GM18870 (cell line): ENCODE results near the gene APH1B.

ENCODE experiments used
- ATAC-seq: cut with Tn5 transposase; IDR thresholded peaks from one replicate; pipeline ENCODE4 v1.9.1; 2021; ENCODE audit warnings: moderate library complexity; ENCODE audit not compliant: unreplicated experiment

The APH1B gene

DNA sequence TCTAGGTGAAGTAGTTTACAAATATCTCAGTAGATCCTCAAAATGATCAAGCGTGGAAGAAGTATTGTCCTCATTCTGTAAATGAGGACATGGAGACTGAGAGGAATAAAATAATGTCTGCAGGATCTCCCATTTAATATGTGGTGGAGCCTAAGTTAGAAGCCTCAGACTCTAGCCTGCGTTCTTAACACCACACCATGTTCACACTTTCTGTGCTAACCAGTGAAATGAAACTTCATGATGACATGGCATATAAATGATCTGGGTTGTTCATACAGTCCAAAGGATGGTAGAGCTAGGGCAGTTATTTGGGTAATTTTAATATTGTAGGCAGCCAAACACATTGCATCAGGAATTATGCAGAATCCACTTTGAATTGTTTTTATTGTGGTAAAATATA is 25.1 kb upstream of the APH1B start:
- no peak for ATAC-seq

GRCh38 chr15:63254991-63255390 is 22.4 kb upstream of the APH1B start:
- no peak for ATAC-seq

DNA sequence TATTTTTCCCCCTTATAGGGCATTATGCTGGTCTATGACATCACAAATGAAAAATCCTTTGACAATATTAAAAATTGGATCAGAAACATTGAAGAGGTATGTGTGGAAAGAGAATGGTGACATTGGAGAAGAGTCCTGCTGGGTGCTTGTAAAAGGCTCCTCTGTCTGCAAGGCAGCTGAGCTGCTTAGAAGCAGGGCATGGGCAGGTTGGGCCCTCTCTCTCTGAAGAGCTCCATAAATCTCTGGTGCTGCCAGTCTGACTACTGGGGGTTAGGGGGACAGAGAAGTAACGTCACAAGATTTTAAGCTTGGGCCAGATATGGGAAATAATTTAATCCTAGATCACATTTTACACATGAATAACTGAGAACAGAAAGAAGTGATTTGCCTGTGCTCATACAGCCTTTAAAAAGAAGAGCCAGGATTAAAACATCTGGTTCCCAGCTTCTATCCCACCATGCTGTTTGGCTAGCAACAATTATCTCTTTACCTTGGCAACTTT is 21.9 kb upstream of the APH1B start:
- ATAC-seq, result no peak

GRCh38 chr15:63256433-63257274 is 20.8 kb upstream of the APH1B start:
- no peak for ATAC-seq

GRCh38 chr15:63258658-63259057 is 18.7 kb upstream of the APH1B start:
- no peak for ATAC-seq

DNA sequence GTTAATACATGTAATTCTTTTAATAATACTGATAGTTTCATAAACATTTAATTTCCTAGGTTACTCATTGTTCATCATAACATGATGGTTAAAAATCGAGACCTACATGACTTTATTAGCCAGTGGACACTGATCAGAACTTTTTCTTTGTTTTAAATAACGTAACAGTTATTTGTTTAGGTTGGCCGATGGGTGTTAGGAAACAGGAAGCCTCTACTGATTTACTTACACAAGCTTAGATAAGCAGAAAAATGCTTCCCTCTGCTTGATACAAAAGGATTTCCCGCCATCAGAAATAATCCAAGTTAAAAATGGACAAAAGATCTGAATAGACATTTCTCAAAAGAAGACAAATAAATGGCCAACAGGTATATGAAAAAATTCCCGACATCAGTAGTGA is 16.6 kb upstream of the APH1B start:
- ATAC-seq, result no peak

DNA sequence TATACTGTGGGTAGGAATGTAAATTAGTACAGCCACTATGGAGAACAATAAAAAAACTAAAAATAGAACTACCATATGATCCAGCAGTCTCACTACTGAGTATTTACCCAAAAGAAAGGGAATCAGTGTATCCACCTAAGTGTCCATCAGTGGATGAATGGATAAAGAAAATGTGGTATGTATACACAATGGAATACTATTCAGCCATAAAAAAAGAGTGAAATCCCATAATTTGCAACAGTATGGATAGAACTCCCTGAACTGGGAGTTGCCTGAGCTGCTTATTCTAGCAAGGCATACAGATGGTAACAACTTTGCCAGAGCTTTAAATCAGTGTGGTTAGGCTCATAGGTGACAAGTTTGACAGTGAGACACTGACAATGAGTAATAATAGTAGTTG is 16.1 kb upstream of the APH1B start:
- ATAC-seq, result no peak

DNA sequence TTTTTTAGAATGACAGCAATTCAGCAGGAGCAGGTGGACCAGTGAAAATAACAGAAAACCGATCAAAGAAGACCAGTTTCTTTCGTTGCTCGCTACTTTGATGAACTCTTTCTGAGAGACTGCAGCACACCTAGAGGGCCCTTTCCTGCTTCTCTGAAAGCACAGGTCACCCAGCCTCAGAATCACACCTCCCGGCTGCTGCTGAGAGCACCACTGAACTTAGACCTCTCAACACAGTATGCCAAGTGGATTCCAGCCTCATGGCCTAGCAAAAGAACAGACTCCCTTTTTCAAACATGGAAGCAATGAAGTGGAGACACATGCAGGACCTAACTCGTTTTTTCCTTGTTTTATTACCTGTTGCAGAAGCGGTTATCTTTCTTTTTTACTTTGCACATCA is 13.9 kb upstream of the APH1B start:
- ATAC-seq, result no peak

DNA sequence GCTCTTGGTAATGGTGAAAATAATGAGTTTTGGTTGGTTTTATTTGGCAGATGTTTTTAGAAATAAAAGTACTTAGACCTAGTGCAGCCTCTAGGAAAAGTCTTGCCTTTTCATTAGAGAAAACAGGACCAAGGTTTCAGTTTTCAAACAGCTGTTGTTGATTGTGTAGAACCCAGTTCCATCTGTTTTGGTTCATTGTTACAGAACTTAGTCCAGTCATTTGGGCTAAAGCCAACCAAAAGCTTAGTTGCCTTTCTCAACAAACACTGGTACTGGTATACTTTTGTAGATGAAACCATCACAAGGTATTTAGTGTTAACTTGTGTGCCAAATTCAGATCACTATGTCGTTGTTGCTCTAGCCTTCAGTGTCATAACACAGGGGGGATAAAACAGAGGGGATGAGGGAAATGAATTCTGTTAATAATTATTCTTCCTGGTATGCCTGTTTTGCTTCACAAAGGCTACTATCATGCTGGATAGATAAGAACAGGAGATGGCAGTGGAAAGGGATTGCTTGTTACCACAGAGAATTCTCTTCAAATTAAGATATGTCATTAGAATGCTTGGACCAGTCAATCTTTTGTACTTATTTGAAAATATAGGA is 12.6 kb upstream of the APH1B start:
- ATAC-seq, result no peak

- no peak for ATAC-seq
These were observed 3.0 kb upstream of the APH1B start for GRCh38 chr15:63274427-63274826.

- no peak for ATAC-seq
These were observed 915 bp upstream of the APH1B start for GRCh38 chr15:63276342-63277037.

DNA sequence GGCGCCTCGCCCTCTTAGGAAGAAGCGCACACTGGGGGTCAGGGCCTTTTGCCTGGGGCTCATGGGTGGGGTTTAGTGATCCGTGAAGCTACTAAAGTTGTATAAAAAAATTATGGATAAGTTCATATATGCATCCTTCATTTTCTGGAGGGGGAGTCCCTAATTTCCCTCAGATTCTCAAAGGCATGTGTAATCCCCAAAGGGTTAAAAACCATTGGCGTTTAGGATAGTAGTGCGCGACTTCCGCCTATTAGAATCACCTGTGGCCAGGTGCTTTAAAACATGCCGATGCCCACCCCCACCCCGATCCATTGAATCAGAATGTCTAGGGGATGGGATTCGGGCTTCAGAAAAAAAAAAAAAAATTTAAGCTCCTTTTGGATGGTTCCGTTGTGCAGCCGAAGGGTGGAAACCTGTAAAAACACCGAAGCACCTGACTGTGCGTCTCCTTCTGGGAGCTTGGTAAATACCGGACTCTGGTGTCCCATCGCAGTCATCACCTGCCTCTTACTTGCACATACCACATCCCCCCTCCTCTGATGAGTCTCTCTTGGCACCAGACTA is 570 bp downstream of the APH1B start:
- ATAC-seq, result no peak

GRCh38 chr15:63283126-63283525 is 5.7 kb downstream of the APH1B start:
- no peak for ATAC-seq

DNA sequence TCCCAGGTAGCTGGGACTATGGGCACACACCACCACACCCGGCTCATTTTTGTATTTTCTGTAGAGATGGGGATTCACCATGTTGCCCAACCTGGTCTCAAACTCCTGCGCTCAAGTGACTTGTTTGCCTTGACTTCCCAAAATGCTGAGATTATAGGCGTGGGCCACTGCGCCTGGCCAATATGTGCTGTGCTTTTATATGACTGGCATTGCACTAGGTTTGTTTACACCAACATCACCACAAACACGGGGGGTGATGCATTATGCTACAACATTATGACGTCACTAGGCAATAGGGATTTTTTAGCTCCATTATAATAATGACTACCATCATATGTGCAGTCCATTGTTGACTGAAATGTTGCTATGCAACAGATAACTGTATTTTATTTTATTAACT is 6.9 kb downstream of the APH1B start:
- no peak for ATAC-seq

GRCh38 chr15:63287109-63287508 is 9.7 kb downstream of the APH1B start:
- no peak for ATAC-seq

DNA sequence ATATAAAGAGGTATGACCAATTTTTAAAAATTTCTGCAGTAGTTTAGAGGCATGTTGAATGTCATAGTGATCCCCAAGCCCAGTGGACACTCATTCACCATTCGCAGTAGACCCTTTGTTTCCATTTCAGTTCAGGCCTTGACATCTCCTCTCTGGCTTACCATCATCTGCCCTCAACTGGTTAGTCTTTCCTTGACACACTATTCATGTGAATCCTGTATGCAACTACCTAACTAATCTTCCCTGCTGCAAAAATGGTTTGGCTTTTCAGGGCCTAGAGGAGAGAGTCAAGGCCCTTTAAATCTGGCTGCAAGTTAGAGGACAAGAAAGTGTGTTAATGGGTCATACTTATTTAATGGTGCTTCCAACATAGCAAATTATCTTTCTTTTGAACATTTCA is 10.9 kb downstream of the APH1B start:
- no peak for ATAC-seq

DNA sequence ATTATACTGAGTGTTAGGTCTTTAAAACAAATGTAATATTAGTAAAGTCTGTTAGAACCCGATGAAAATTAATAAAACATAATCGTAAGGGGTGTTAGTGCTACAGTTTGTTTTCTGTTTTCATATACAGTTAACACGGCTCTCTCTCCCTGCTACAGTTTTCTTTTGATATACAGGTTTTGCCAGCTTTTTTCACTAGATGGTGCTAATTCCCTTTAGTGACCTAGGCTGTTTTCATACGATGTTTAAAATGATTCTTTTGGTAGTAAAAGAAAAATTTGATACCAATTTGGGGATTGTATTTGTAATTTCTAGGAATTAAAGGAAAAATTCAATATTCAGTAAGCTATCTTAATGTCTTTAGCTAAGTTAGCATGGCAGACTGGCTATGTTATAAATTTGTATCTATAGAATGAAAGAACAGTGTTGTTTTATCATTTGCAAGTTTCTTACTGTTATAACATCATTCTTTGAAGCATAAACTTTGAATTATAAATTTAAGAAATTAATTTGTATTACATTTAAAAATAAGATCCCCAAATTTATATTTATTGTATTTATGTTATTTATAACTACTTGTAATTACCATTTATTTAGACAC is 11.5 kb downstream of the APH1B start:
- no peak for ATAC-seq

GRCh38 chr15:63291507-63291906 is 14.1 kb downstream of the APH1B start:
- no peak for ATAC-seq

DNA sequence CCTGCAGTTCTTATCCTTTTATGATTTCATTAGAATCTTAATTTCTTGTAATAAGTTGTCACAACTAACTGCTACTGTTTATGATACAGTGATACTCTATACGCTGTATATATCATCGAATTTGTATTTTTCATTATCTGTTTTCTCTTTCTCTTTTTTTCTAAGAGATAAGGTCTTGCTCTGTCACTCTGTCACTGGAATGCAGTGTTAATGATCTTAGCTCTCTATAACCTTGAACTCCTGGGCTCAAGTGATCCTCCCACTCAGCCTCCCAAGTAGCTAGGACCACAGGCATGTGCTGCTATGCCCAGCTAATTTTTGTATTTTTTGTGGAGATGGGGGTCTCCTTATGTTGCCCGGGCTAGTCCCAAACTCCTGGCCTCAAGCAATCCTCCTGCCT is 14.8 kb downstream of the APH1B start:
- no peak for ATAC-seq

DNA sequence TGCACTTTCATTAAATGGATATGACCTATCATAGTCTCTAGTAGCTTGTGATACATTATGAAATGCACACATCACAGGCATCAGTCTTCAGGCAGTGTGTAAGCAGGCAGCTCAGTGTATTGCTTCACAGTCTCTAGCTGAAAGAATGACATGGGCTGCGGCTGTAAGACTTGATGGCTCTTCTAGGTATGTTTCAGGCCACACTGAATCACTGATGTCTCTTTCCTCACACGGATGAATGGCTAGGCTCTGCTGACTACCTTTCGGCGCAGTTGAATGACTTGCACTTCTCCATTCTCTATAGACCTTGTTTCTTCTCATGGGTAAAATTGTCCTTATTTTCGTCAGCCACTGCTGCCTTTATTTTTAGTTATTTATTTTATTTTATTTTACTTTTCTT is 15.4 kb downstream of the APH1B start:
- ATAC-seq, result no peak

- no peak for ATAC-seq
These were observed 17.0 kb downstream of the APH1B start for GRCh38 chr15:63294359-63294758.
